A549 (cell line): ENCODE measurements around the gene UFC1. TPM values are rescaled to one million over a fixed set of nuclear protein-coding genes. Genes with fewer than 3 reads are reported as not detected.

Source experiments
- ATAC-seq, 2 experiments: fragments of 200-7000 bp in 1 of 2; fragments of >200 bp in 1 of 2; cut with Nextera tagmentation in 1 of 2; cut with Tn5 transposase in 1 of 2; 3 replicates each; pipeline versions ENCODE4 v1.8.0 to v1.9.1; 2018 to 2020; ENCODE audit warnings: mild to moderate bottlenecking in 1 of 2, moderate library complexity in 1 of 2
- CTCF ChIA-PET: fragments of 300-600 bp; sonication (Branson Sonifier 250); formaldehyde crosslinking; extraction: SDS; loops from one replicate; lab custom pipeline; 2021; ENCODE audit warnings: antibody characterized with exemption, inconsistent platforms; lab: Yijun Ruan, JAX
- POLR2A ChIA-PET: fragments of 350-600 bp; formaldehyde crosslinking; extraction: SDS; loops from one replicate; lab custom pipeline; 2021; ENCODE audit warnings: antibody characterized with exemption, inconsistent platforms; lab: Yijun Ruan, JAX
- DNase-seq, 2 experiments: peaks; one replicate each; pipeline versions ENCODE4 v3.0.0 to v3.0.0-alpha.2; 2011 to 2016; ENCODE audit warnings: low read depth in 1 of 2, low spot score in 1 of 2
- FAIRE-seq: peaks from 2 replicates; lab custom pipeline; 2011; peaks lifted over from hg19 to GRCh38; lab: Jason Lieb, UNC
- H3K27ac ChIP-seq, 2 experiments: fragments of >200 bp; sonication (Bioruptor Twin); formaldehyde crosslinking; 3 replicates each; pipeline ENCODE4 v1.5.1; 2016 to 2017
- H3K4me1 ChIP-seq: fragments of >200 bp; sonication (Bioruptor Twin); formaldehyde crosslinking; 3 replicates; pipeline ENCODE4 v1.6.1; 2016
- H3K4me2 ChIP-seq: fragments of >200 bp; sonication (Bioruptor Twin); formaldehyde crosslinking; 3 replicates; pipeline ENCODE4 v1.6.1; 2016
- H3K4me3 ChIP-seq: fragments of >200 bp; sonication (Bioruptor Twin); formaldehyde crosslinking; 3 replicates; pipeline ENCODE4 v1.5.1; 2016
- H3K9me3 ChIP-seq: fragments of >200 bp; sonication (Bioruptor Twin); formaldehyde crosslinking; 3 replicates; pipeline ENCODE4 v1.6.1; 2016
- CBX8 ChIP-seq: fragments of 200-600 bp; sonication (generic); IDR thresholded peaks from 2 replicates; pipeline ENCODE4 v1.6.1; 2016
- CEBPB ChIP-seq, 2 experiments: fragments of >200 bp in 1 of 2; sonication (Bioruptor Twin) in 1 of 2; formaldehyde crosslinking in 1 of 2; IDR thresholded peaks; 2 replicates each; pipeline ENCODE4 v1.6.1; 2012 to 2016
- CHD4 ChIP-seq: fragments of 200-600 bp; sonication (generic); IDR thresholded peaks from 2 replicates; pipeline ENCODE4 v1.6.1; 2016; ENCODE audit warnings: antibody characterized with exemption, mild to moderate bottlenecking, borderline replicate concordance
- CTCF ChIP-seq: fragments of >200 bp; sonication (Bioruptor Twin); formaldehyde crosslinking; IDR thresholded peaks from 3 replicates; pipeline ENCODE4 v1.5.1; 2016
- ELK1 ChIP-seq: fragments of 150-350 bp; IDR thresholded peaks from 2 replicates; pipeline ENCODE4 v1.6.1; 2014; ENCODE audit warnings: low read depth, mild to moderate bottlenecking, low read length
- FOXS1 ChIP-seq: fragments of 250-450 bp; sonication (Bioruptor Pico); IDR thresholded peaks from 2 replicates; pipeline ENCODE4 v1.5.0; 2020; ENCODE audit warnings: mild to moderate bottlenecking, moderate library complexity
- GATA3 ChIP-seq: IDR thresholded peaks from 2 replicates; pipeline ENCODE4 v1.6.1; 2012; ENCODE audit warnings: borderline replicate concordance
- HDAC2 ChIP-seq: fragments of 200-600 bp; sonication (generic); IDR thresholded peaks from 2 replicates; pipeline ENCODE4 v1.6.1; 2016
- HOXB5 ChIP-seq: fragments of 250-450 bp; sonication (Bioruptor Pico); IDR thresholded peaks from 2 replicates; pipeline ENCODE4 v1.5.0; 2020; ENCODE audit warnings: mild to moderate bottlenecking, moderate library complexity
- JUN ChIP-seq, 2 experiments: fragments of >200 bp; sonication (Bioruptor Twin); formaldehyde crosslinking; IDR thresholded peaks; 2 replicates in 1 of 2; 3 replicates in 1 of 2; pipeline ENCODE4 v1.6.1; 2016 to 2017
- KDM5A ChIP-seq: fragments of 200-600 bp; sonication (generic); IDR thresholded peaks from 2 replicates; pipeline ENCODE4 v1.6.1; 2016; ENCODE audit warnings: antibody characterized with exemption, mild to moderate bottlenecking
- MAZ ChIP-seq: fragments of 150-350 bp; IDR thresholded peaks from 2 replicates; pipeline ENCODE4 v1.6.1; 2014; ENCODE audit warnings: antibody characterized with exemption, low read depth, low read length, borderline replicate concordance
- MYC ChIP-seq: IDR thresholded peaks from 2 replicates; pipeline ENCODE4 v1.6.1; 2012; ENCODE audit warnings: mild to moderate bottlenecking, inconsistent platforms, low read length, improper control_type of control experiment, borderline replicate concordance
- NPAS2 ChIP-seq: fragments of 250-450 bp; sonication (Bioruptor Pico); IDR thresholded peaks from 2 replicates; pipeline ENCODE4 v1.8.0; 2022; ENCODE audit warnings: mild to moderate bottlenecking, moderate library complexity, borderline replicate concordance
- NR3C1 ChIP-seq: fragments of >200 bp; sonication (Bioruptor Twin); formaldehyde crosslinking; IDR thresholded peaks from 3 replicates; pipeline ENCODE4 v1.6.1; 2017
- PBX3 ChIP-seq: IDR thresholded peaks from 2 replicates; pipeline ENCODE4 v1.6.1; 2012
- PHF8 ChIP-seq: fragments of 200-600 bp; sonication (generic); IDR thresholded peaks from 2 replicates; pipeline ENCODE4 v1.6.1; 2016; ENCODE audit warnings: low read depth, mild to moderate bottlenecking, antibody characterized with exemption, moderate library complexity, borderline replicate concordance
- POLR2A ChIP-seq: IDR thresholded peaks from 2 replicates; pipeline ENCODE4 v1.6.1; 2012; ENCODE audit warnings: mild to moderate bottlenecking, low read length
- RFX5 ChIP-seq: fragments of 450-650 bp; IDR thresholded peaks from 2 replicates; pipeline ENCODE4 v1.7.1; 2014; ENCODE audit warnings: antibody characterized with exemption, mild to moderate bottlenecking, moderate library complexity
- RNF2 ChIP-seq: fragments of 200-600 bp; sonication (generic); IDR thresholded peaks from 2 replicates; pipeline ENCODE4 v1.6.1; 2016; ENCODE audit warnings: low read depth, mild to moderate bottlenecking, antibody characterized with exemption, moderate library complexity, borderline replicate concordance
- SREBF2 ChIP-seq: fragments of 450-650 bp; IDR thresholded peaks from 2 replicates; pipeline ENCODE4 v1.6.1; 2014; ENCODE audit warnings: mild to moderate bottlenecking, moderate library complexity
- TFCP2L1 ChIP-seq: fragments of 250-450 bp; sonication (Bioruptor Pico); IDR thresholded peaks from 2 replicates; pipeline ENCODE4 v1.5.0; 2021; ENCODE audit warnings: mild to moderate bottlenecking
- USF2 ChIP-seq: fragments of 450-650 bp; IDR thresholded peaks from 2 replicates; pipeline ENCODE4 v1.6.1; 2014; ENCODE audit warnings: antibody characterized with exemption
- WGBS: methylation state at CpG from one replicate; pipeline ENCODE4 v1.1.6; 2017; ENCODE audit errors: missing lambda C conversion rate; 5-methylcytosine and 5-hydroxymethylcytosine counted together
- polyA plus RNA-seq, 4 experiments: library from polyadenylated mRNA; depleted of rRNA in 3 of 4; stranded (reverse); fragments of >200 nt; fragmentation: RNase III in 1 of 4; extraction: RNeasy Plus Mini Kit Qiagen cat#74134 plus additional on column Dnase treatment in 1 of 4; gene quantifications; 2 replicates in 3 of 4; 3 replicates in 1 of 4; pipeline ENCODE4 v1.2.3, GENCODE V29; 2011 to 2017
- TF ChIP-seq, protein P1 (sequence below): fragments of >200 bp; sonication (Bioruptor Twin); formaldehyde crosslinking; IDR thresholded peaks from 3 replicates; pipeline ENCODE4 v1.6.1; 2016
- TF ChIP-seq, protein P2 (sequence below): IDR thresholded peaks from 2 replicates; pipeline ENCODE4 v1.6.1; 2012; ENCODE audit warnings: low read depth, borderline replicate concordance

The UFC1 gene
- polyA plus RNA-seq, 2 of the 4 experiments (the other 2 are of a cell fraction) = 115 to 153 TPM

- TF ChIP-seq RNF2 (no peak), TFCP2L1 (CRISPR knock-in tag) (peak; percentile 42; the same call in 1 of the 2 replicates), SREBF2 (no peak), PHF8 (peak; percentile 78; the same call in 1 of the 2 replicates), MYC (0 out of 2 replicates have a peak, but pooled peaks have one; percentile 22), POLR2A (peak; percentile 64), JUN (IDR thresholded peaks at IDR 0.05) (peak; percentile 75 to 94), KDM5A (peak; percentile 76)
- TF ChIP-seq, protein P1, sequence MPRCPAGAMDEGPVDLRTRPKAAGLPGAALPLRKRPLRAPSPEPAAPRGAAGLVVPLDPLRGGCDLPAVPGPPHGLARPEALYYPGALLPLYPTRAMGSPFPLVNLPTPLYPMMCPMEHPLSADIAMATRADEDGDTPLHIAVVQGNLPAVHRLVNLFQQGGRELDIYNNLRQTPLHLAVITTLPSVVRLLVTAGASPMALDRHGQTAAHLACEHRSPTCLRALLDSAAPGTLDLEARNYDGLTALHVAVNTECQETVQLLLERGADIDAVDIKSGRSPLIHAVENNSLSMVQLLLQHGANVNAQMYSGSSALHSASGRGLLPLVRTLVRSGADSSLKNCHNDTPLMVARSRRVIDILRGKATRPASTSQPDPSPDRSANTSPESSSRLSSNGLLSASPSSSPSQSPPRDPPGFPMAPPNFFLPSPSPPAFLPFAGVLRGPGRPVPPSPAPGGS = peak; percentile 70; the same call in 1 of the 3 replicates
Observed at GRCh38 chr1:161159087-161159912, 5.5 kb downstream of the UFC1 start, which contains the start of gene USP21. TSS of gene USP21 (plus strand) at chr1:161159500. CDS start at chr1:161160641, 1,141 bp downstream.

DNA sequence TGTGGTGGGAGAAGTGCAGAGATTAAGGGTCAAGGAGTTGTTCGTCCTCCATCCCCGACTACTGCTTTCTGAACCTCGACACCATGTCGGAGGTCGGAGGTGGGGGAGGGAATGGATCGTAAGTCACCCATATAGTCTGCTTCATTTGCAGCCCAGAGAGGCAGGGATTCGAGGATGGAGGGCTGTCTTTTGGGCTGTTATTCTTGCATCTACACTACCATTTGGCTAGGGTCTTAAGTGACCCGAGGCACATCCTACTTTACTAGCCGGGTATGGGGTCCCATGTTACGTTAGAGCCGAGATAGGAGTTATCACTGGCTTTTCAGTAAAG is 6.1 kb downstream of the UFC1 start:
- no peak for DNase-seq
- POLR2A ChIA-PET = no interaction called here
- CTCF ChIA-PET = interaction anchor here (1.2 to 2.8 kb wide), 2 partner anchors 11 to 44 kb away, joined by 5 to 7 read pairs; no protein-coding TSS in a partner anchor
- Histone ChIP-seq H3K4me2 (peak overlapping the region; percentile 87), H3K4me1 (peaks cover 11% of the 10 kb centered on the region), H3K27ac (peak overlapping the region; percentile 98), H3K4me3 (peak overlapping the region; percentile 97), H3K9me3 (no peaks in the 10 kb centered on the region)
- ATAC-seq = no peak
- WGBS = 22% methylated on average over 11 of the region's 11 CpGs
- FAIRE-seq = no peak
- TF ChIP-seq USF2 (no peak), GATA3 (no peak), HOXB5 (no peak), NR3C1 (no peak), CEBPB (IDR thresholded peaks at IDR 0.05) (no peak), CHD4 (no peak), PBX3 (no peak), MYC (no peak), MAZ (no peak), RFX5 (no peak), CBX8 (no peak), ELK1 (no peak), KDM5A (no peak), HDAC2 (no peak), PHF8 (no peak), CTCF (no peak), NPAS2 (CRISPR knock-in tag) (no peak), FOXS1 (no peak)
- TF ChIP-seq, protein P2, sequence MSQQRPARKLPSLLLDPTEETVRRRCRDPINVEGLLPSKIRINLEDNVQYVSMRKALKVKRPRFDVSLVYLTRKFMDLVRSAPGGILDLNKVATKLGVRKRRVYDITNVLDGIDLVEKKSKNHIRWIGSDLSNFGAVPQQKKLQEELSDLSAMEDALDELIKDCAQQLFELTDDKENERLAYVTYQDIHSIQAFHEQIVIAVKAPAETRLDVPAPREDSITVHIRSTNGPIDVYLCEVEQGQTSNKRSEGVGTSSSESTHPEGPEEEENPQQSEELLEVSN = no peak
- TF ChIP-seq, protein P1 = no peak

More at GRCh38 chr1:161159087-161159912, 5.5 kb downstream of the UFC1 start, which contains the start of gene USP21:
- H3K9me3 ChIP-seq = no peaks in the 10 kb centered on the region
- WGBS = under 1% methylated on average over 32 of the region's 60 CpGs
- ChIA-PET POLR2A (interaction anchor here (0.5 to 0.7 kb wide), 2 partner anchors 17 to 148 kb away, joined by 3 read pairs; no protein-coding TSS in a partner anchor), CTCF (interaction anchor here (1.2 to 2.8 kb wide), 5 partner anchors 12 to 88 kb away, joined by 5 to 11 read pairs (median 7); no protein-coding TSS in a partner anchor)
- H3K4me2 ChIP-seq = peak within 1 kb of the TSS; percentile 87
- FAIRE-seq = no peak
- H3K4me1 ChIP-seq = peaks cover 14% of the 10 kb centered on the region
- ATAC-seq = peak; percentile 86 to 94
- DNase-seq = peak; percentile 89 to 98
- H3K4me3 ChIP-seq = peak within 1 kb of the TSS; percentile 97
- H3K27ac ChIP-seq = peak within 1 kb of the TSS; percentile 98
